ENCODE results near the gene C20orf204. TPM values are rescaled to one million over a fixed set of nuclear protein-coding genes. Genes with fewer than 3 reads are reported as not detected.

The C20orf204 gene
- polyA plus RNA-seq, 1 donor from 2014 or later = 6.0 TPM

GRCh38 chr20:64038224-64038564, 2.2 kb downstream of the C20orf204 start:
- Histone ChIP-seq H3K9me2 (ENCODE audit: insufficient read depth, low read length) (no peaks in the 10 kb centered on the region), H3K4me3 (ENCODE audit: low read length) (peak overlapping the region; percentile 67), H3K27me3 (ENCODE audit: insufficient read depth, low read depth, low read length) (peaks cover 61% of the 10 kb centered on the region), H2AFZ (ENCODE audit: low read depth, low read length) (no peak overlapping the region), H3K27ac (ENCODE audit: low read length) (no peak overlapping the region), H3K79me2 (replicated peaks; ENCODE audit: insufficient read depth, low read length) (no peaks in the 10 kb centered on the region), H3K4me2 (ENCODE audit: low read length) (no peak overlapping the region), H3F3A (ENCODE audit: insufficient read depth, low read length, poor library complexity, severe bottlenecking) (no peaks in the 10 kb centered on the region), H4K20me1 (ENCODE audit: insufficient read depth) (no peaks in the 10 kb centered on the region), H3K9ac (ENCODE audit: low read length) (no peak overlapping the region), H3K36me3 (ENCODE audit: insufficient read depth, low read length) (no peaks in the 10 kb centered on the region), H3K9me3 (ENCODE audit: low read length) (no peaks in the 10 kb centered on the region)
- no peak for TF ChIP-seq CTCF (IDR thresholded peaks at IDR 0.05; ENCODE audit: poor library complexity, severe bottlenecking)
- TF ChIP-seq EZH2 (IDR thresholded peaks at IDR 0.05; ENCODE audit: borderline replicate concordance, insufficient read depth, low read length, poor library complexity, severe bottlenecking) = peak; percentile 73

GRCh38 chr20:64038565-64039292, 2.7 kb downstream of the C20orf204 start:
- Histone ChIP-seq H3K9me2 (ENCODE audit: insufficient read depth, low read length) (no peaks in the 10 kb centered on the region), H3K4me3 (ENCODE audit: low read length) (peak overlapping the region; percentile 67), H3K79me2 (replicated peaks; ENCODE audit: insufficient read depth, low read length) (no peaks in the 10 kb centered on the region), H3K27ac (ENCODE audit: low read length) (no peak overlapping the region), H2AFZ (ENCODE audit: low read depth, low read length) (no peak overlapping the region), H3F3A (ENCODE audit: insufficient read depth, low read length, poor library complexity, severe bottlenecking) (no peaks in the 10 kb centered on the region), H4K20me1 (ENCODE audit: insufficient read depth) (no peaks in the 10 kb centered on the region), H3K4me2 (ENCODE audit: low read length) (no peak overlapping the region), H3K36me3 (ENCODE audit: insufficient read depth, low read length) (no peaks in the 10 kb centered on the region), H3K27me3 (ENCODE audit: insufficient read depth, low read depth, low read length) (peaks cover 66% of the 10 kb centered on the region), H3K9ac (ENCODE audit: low read length) (peak overlapping the region; percentile 50), H3K9me3 (ENCODE audit: low read length) (no peaks in the 10 kb centered on the region)
- TF ChIP-seq RAD21 (conservative IDR thresholded peaks at IDR 0.05) = peak; percentile 78
- TF ChIP-seq CTCF (IDR thresholded peaks at IDR 0.05; ENCODE audit: poor library complexity, severe bottlenecking) = peak; percentile 71
- no peak for TF ChIP-seq EP300 (conservative IDR thresholded peaks at IDR 0.05; ENCODE audit: poor library complexity, severe bottlenecking)
- no peak for TF ChIP-seq MXI1 (conservative IDR thresholded peaks at IDR 0.05; ENCODE audit: poor library complexity, severe bottlenecking)
- TF ChIP-seq REST (IDR thresholded peaks at IDR 0.05; ENCODE audit: borderline replicate concordance) = no peak
- TF ChIP-seq POLR2AphosphoS5 (IDR thresholded peaks at IDR 0.05) = no peak
- TF ChIP-seq EZH2 (IDR thresholded peaks at IDR 0.05; ENCODE audit: borderline replicate concordance, insufficient read depth, low read length, poor library complexity, severe bottlenecking) = no peak
- TF ChIP-seq SMC3 (conservative IDR thresholded peaks at IDR 0.05; ENCODE audit: poor library complexity) = peak; percentile 84
- TF ChIP-seq TAF1 (IDR thresholded peaks at IDR 0.05; ENCODE audit: low read depth) = no peak

All from neural cell (in vitro differentiated cells).